GM08714 (cell line): ENCODE data around the gene TSR3.

Source experiments
- H3K4me3 ChIP-seq: fragments of 200-500 bp; sonication (Bioruptor generic); 2 replicates; pipeline ENCODE4 v1.5.1; 2014; ENCODE audit warnings: mild to moderate bottlenecking, low read length, inconsistent platforms
- ZNF274 ChIP-seq: IDR thresholded peaks from 2 replicates; pipeline ENCODE4 v1.6.1; 2012; ENCODE audit warnings: mild to moderate bottlenecking, low read depth, low read length

TSR3 gene

GRCh38 chr16:1381612-1382406 is 30.1 kb upstream of the TSR3 start:
- H3K4me3 ChIP-seq: no peak overlapping the region
- TF ChIP-seq ZNF274: no peak

- H3K4me3 ChIP-seq: no peak overlapping the region; the same call in 1 of the 2 replicates
- no peak for TF ChIP-seq ZNF274
Observed at GRCh38 chr16:1380195-1380594, 28.5 kb upstream of the TSR3 start.

GRCh38 chr16:1379304-1380076 is 27.8 kb upstream of the TSR3 start:
- no peak for TF ChIP-seq ZNF274
- peak overlapping the region; percentile 60; the same call in 1 of the 2 replicates for H3K4me3 ChIP-seq

- H3K4me3 ChIP-seq: peak overlapping the region; percentile 60; the same call in 1 of the 2 replicates
- TF ChIP-seq ZNF274: no peak
Observed at GRCh38 chr16:1378804-1379303, 27.2 kb upstream of the TSR3 start.

- no peak for TF ChIP-seq ZNF274
- H3K4me3 ChIP-seq: peak overlapping the region; percentile 60; the same call in 1 of the 2 replicates
Observed at GRCh38 chr16:1378087-1378803, 26.6 kb upstream of the TSR3 start.

GRCh38 chr16:1377406-1378010 is 25.8 kb upstream of the TSR3 start:
- TF ChIP-seq ZNF274: no peak

GRCh38 chr16:1375741-1376410 is 24.2 kb upstream of the TSR3 start:
- no peak for TF ChIP-seq ZNF274
- no peak overlapping the region for H3K4me3 ChIP-seq

More at GRCh38 chr16:1377406-1378010, 25.8 kb upstream of the TSR3 start:
- no peak overlapping the region for H3K4me3 ChIP-seq

GRCh38 chr16:1375298-1375640 is 23.6 kb upstream of the TSR3 start:
- TF ChIP-seq ZNF274: no peak
- H3K4me3 ChIP-seq: no peak overlapping the region

- no peak overlapping the region for H3K4me3 ChIP-seq
- no peak for TF ChIP-seq ZNF274
Observed at GRCh38 chr16:1374418-1375297, 23.0 kb upstream of the TSR3 start.

- H3K4me3 ChIP-seq: no peak overlapping the region
Observed at GRCh38 chr16:1372292-1372950, 20.7 kb upstream of the TSR3 start.

GRCh38 chr16:1371054-1371978 is 19.6 kb upstream of the TSR3 start:
- TF ChIP-seq ZNF274: no peak
- no peak overlapping the region for H3K4me3 ChIP-seq

More at GRCh38 chr16:1372292-1372950, 20.7 kb upstream of the TSR3 start:
- TF ChIP-seq ZNF274: no peak
